ELR (cell line): ENCODE results near the gene GOT1.

Experiments used
- DNase-seq: peaks from one replicate; pipeline ENCODE4 v3.0.0-alpha.2; 2015; ENCODE audit warnings: low read depth

The GOT1 gene

DNA sequence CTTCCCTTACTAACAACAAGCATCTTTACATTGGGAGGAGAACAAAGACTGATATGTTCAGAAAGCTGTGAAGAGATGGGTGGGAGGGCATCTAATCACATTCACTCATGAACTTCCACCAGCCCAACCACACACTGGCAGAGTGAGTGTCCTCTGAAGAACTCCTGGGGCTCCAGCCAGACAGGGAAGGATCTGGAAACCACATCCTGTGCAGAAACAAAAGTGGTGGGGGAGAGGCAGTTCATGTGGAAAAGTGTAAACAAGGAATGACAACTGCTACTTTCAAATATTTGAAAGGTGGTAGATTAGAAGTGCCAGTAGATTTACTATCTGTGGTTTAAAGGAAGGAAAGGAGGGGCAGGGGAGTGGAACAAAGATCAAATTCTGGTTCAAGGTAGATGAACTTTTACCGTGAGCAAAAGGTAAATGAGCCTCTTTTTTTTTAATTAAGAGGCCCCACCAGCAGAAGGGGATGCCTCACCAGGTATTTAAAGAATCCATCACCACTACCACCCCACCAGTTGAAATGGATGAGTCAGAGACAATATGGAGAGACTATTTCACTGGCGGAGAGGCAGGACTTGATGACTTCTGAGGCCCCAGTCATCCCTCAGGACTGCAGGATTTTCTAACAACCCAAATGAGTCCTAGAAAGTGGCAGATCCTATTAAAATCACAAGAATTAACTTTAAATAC lies 34.5 kb downstream of the GOT1 start:
- DNase-seq: peak; percentile 97

DNA sequence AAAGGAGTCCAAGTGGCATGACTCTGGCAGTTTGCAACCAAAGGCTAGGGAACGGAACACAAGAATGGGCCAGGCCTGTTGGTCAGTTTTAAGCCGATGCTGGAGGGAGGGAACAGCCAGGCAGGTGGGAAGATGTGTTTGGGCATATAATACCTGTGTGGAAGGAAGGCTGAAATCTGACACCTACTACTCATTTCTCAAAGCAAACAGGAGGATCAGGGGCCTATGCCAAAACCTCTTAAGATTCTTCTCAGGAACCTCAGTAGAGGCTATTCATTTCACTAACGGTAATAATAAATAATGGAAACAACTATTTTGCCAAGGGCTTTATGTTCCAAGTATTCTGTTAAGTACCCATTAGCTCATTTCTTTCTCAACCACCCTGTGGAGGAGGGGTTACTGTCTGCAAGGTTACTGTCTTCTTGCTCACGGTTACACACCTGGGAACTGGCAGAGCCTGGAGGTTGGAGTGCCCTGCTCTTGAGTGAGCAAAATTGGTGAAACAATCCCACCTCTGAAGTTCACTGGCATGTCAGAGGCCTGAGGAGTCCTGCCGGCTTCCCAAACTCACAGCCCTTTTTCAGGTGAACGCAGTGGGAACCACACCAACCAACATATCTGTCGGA lies 35.5 kb downstream of the GOT1 start:
- DNase-seq: no peak

DNA sequence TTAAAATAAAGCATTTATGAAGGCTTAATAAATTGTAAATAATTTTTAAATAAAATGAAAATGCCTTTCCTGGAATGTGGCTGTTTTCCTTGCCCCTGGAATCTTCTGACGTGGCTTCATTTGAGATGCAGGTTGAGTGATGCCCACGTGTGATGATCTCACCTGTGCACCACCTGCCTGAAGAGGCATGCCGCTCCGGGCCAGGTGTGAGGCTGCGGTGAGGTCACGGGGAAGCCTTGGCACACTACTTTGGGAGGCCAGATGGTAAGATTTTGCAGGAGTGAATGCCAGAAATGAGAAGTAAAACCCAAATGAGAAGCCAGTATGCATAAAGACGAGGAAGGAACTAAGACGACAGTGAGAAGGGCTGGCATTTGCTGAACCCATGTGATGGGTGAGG lies 36.2 kb downstream of the GOT1 start:
- no peak for DNase-seq

DNA sequence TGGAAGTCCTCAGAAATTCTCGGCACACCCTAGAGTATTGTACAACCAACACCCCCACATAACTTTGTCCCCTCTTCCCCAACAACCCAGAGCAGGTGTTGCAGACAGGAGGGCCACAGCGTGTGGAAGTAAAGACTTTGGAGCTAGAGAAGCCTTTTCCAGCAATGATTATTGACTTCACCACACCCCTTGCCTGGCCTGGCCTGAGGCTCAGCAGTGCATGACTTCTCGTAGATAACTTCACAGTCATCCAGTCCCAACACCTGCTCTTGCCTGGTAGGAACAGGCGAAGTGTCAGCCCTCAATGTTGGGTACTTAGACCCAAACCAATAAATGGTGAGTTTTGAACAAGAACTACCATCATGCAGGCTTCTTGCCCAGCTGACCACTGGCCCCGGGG lies 36.7 kb downstream of the GOT1 start:
- DNase-seq: peak; percentile 13

DNA sequence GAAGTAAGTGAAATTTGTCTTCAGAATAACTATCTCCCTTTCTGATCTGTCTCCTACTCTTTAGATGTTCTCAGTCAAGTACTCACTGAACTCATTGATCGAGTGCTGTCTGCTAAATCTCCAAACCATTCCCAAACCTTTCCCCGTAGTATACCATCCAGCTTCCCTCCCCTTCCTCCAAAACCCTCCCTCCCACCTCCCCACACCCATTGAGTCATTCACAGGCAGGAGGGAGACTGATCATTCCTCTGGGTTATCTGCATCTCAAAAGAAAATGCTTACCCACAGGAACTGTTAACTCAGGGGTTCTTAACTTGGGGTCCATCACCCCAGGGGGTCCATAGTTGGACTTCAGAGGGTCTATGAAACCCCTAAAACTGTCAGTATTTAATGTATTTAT lies 37.4 kb downstream of the GOT1 start:
- peak; percentile 45 for DNase-seq

DNA sequence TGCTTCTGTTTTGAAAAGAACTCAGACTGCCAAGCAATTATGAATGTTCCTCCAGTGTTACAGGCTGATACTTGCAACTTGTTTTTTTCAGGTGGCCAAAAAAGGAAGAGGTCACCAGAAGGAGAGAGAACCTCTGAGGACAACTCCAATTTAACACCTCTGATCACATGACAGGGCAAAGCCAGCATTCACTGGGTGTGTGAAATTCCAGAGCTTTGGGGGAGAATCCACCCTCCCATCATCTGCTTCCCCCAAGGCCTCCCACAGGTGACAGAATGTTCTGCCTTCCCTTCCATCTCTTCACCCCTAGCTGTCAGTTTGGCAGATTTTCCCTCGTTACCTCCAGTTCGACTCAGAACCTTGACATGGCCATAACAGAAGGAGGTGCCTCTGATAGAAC lies 39.1 kb downstream of the GOT1 start:
- DNase-seq: no peak

DNA sequence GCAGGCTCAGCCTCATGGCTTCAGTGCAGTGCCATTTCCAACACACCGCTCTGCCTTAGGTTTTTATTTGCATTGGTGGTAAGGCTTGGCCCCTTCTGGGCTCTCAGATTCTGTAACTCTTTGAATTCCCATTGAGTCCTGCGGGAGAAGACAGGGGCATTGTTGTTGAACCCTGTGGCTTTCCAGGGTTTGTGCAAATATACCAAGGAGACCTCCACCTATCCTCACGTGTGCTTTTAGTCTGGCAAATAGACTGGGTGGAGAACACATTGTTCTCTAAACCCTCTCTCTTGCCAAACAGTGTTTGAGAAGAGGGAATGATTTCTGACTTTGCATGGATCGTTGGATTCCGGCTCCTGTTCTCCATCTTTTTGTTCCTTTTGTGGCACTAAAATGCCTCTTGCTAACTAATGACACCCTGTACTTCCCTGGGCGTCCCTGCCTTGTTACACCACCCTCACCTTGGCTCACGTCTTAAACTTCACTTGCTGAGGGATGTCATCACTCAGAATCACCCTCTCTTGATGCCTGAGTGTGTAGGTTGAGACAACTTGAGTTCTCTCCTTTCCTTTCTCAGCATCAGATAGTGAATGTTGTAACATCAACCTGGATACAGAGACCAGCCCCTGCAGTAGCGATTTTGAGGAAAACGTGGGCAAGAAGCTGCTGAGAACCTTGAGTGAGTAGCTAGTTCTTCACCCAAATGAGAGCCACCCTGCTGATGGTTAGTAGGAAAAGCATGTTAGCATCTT lies 40.5 kb downstream of the GOT1 start:
- no peak for DNase-seq

GRCh38 chr10:99387541-99387940 lies 42.9 kb downstream of the GOT1 start:
- DNase-seq: no peak

DNA sequence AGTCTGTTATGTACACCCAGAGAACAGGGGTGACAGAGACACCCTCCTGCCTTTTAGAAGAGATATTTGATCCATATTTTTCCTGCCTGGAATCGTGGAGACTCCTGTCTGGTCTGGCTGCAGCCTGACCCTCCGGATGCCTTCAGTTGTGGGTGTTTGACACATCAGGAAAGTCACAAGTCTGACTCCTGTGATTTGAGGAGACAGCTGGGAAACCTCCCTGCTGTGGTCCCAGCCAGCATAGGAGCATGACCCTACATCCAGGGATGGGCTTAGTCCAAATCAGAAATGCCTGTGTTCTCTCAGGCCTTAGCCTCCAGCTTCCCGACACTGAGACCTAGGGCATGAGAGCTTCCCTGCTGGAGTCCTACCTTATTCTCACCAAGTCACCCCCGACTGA lies 43.4 kb downstream of the GOT1 start:
- no peak for DNase-seq

DNA sequence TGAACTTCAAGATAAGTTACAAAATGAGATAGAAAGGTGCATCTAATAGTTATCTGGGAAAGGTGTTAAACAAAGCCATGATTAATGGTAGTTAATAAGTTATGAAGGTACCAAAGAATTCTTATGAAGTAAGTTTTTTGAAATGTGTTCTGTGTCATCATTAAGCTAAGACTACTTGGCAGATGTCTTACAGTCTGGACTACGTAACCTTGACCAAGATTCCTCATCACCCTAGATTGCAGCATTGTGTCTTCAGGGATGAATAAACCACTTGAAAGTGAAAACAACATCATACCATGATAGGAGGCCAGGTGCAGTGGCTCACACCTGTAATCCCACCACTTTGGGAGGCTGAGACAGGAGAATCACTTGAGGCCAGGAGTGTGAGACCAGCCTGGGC lies 48.2 kb downstream of the GOT1 start:
- no peak for DNase-seq

DNA sequence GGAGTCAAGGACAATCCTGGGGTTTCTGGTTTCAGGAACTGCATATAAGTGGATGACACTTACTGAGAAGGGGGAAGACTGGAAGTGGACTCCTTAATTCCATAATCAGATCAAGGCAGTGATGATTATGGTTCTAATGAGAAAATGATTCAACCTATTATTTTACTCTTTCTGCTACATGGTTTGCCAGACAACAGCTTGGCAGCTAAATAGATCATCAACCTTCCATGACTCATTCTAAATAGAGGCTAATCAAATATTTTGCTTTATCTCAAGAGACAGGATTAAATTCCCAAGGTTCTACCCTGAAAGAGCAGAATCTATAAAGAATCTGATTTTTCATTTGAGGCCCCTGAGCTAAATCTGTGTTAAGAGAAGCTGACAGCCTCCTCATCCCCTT lies 55.0 kb downstream of the GOT1 start:
- no peak for DNase-seq

- DNase-seq: no peak
Observed at GRCh38 chr10:99374972-99375371, 55.5 kb downstream of the GOT1 start.

DNA sequence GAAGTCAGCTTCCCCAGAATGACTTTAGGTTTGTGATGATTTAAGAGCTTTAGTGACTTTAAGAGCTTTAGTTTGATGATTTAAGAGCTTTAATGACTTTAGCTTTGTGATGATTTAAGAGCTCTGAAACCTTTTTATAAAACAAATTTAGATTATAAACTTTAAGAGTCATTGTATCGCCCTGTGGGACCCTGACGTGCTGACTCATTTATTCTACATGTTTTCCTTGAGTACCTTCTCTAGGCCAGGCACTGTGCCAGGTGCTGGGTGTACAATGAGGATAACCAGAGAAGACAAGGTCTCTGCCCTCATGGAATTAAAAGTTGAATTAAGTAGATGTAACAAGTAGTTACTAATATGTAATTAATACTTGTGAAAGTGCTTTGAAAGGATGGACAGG lies 55.9 kb downstream of the GOT1 start:
- peak; percentile 40 for DNase-seq

- peak; percentile 60 for DNase-seq
Observed at GRCh38 chr10:99372546-99373271, 57.7 kb downstream of the GOT1 start.

GRCh38 chr10:99370993-99371392 lies 59.4 kb downstream of the GOT1 start:
- peak; percentile 68 for DNase-seq

DNA sequence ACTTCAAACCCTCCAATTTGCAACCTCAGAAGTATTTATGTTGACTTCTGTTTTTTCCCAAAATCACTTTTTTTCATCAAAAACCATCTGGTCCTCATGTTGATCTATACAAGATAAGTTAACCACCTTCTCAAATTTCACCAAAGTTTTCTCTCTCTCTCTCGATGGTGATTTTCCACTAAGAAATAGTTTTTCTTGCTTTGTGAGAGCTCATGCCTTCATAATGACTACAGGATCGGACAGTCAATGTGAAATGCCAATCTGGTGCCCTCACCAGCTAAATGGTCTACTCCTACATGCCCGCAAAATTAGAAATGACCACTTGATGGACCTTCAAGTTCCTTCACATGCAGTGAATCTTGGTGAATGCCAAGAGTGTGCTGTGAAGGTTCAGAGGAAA lies 60.9 kb downstream of the GOT1 start:
- peak; percentile 49 for DNase-seq

GRCh38 chr10:99369126-99369525 lies 61.3 kb downstream of the GOT1 start:
- peak; percentile 46 for DNase-seq

GRCh38 chr10:99368646-99369045 lies 61.8 kb downstream of the GOT1 start:
- peak; percentile 37 for DNase-seq

DNA sequence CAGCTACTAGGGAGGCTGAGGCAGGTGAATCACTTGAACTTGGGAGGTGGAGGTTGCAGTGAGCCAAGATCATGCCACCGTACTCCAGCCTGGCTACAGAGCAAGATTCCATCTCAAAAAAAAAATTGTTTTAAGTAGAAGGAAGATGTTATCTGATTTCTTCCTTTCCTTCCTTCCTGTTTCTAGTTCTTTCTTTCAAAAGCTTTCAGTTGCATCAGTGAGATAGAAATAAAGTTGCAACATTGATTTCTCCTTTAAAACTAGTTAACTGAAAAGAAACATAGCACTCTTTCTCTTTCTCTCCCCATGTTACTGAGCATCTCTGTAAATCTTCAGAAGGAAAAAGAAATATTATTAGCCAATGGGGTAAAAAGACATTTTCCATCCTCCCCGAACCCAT lies 63.8 kb downstream of the GOT1 start:
- DNase-seq: no peak

DNA sequence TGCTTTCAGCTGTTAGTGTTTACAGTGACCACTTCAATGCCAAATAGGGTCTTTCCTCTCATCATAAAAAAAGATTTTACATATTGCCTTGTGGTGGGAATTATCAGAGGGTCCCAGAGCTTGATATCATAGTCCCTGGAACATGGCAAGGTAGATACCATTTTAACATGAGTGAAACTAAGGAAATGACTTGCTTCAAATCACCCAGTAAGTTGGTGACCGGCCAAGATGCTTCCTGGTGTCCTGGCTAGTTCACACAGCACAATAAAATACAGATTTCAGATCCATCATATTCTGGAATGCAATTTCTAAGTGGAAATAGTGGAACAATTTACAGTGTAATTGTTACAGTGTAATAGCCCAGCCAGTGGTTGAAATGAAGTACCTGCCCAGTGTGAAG lies 64.7 kb downstream of the GOT1 start:
- DNase-seq: no peak

DNA sequence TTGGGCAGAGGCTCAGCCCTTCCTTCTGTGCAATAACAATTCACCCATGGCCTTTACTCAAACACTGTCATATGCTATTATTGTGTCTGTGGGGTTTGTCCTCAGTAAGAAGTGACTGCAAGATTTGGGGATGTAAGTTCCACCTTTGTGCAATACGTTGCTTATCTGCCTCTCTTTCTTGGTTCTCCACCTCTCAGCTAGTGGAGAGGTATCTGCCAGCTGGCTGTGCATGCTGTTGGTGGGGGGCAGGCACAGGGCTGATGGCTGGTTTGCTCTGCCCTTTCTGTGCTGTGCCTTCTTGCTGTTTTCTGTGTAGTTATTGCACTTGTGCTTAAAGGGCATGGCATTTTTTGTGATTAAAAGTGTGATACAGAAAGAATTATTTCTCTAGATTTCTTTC lies 65.1 kb downstream of the GOT1 start:
- DNase-seq: no peak

GRCh38 chr10:99364125-99364524 lies 66.3 kb downstream of the GOT1 start:
- DNase-seq: no peak

DNA sequence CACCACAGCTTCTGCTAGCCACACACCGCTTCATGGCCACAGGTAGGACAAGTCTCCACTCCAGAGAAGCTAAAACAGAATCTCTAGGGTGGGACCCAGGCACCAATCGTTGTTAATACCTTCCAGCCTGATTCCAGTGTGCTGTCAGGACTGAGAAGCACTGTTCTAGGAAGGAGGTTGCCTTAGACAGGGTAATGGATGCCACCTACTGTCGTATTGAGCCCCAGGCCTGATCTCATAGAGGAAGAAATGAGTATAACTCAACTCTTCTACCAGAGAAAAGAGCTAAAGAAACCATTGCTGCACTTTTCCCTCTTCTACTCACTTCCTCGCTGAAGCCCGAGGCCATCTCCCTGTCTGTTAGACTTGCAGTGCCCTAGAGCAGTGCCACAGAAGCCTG lies 69.5 kb downstream of the GOT1 start:
- no peak for DNase-seq
